Activated T-cell treated with anti-CD3 and anti-CD28 coated beads for 24 hours (primary cell): ENCODE data around the gene ARHGAP31.
"Not testable (repeated sequence)": the region's sequence is repeated elsewhere in the genome, so short reads cannot be mapped to it uniquely, and the experiment has no call there.

Experiments used
- DNase-seq: peaks from one replicate; pipeline ENCODE4 v3.0.0-alpha.2; 2020; ENCODE audit warnings: low read depth

Gene ARHGAP31

DNA sequence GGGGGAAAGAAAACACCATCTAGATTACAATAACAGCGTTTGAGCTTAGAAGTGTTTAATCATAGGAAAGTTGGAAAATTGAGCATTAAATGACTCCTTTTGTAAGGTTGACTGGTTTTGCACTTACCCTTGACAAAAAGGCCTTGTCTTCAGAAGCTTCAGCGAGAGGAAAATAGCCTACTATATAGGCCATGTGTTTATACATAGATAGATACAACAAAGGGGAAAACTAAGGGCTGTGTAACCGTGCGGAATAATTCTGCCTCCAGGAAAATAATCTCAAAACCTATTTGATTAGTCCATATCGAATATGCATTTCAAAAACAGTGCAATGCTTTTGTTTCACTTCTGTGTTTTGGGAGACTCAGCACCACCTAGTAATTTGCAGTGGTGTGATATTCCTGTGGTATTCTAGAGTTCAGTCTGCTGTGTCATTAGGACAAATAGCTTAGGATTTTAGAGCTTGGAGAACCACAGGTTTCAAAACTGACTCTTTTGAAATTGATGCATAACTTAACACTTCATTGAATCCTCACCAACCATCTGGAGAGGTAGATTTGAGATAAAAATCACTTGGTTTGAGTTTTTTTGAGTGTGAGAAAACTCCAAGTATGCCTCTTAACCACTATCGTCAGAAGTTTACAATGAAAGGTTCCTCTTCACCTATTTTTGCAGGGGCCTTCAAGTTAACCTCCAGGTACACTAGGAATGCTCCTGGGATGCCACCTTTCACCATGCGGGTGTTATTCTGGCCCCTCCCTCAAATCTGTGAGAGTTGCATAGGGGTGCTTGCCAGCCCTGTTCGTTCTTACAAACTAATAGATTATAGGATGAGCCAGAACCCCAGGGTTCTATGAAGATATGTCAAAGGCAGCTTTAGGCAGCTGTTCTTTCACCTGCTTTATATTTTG, 1.9 kb downstream of the ARHGAP31 start:
- DNase-seq = no peak

GRCh38 chr3:119296727-119297122, 2.5 kb downstream of the ARHGAP31 start:
- DNase-seq = no peak

DNA sequence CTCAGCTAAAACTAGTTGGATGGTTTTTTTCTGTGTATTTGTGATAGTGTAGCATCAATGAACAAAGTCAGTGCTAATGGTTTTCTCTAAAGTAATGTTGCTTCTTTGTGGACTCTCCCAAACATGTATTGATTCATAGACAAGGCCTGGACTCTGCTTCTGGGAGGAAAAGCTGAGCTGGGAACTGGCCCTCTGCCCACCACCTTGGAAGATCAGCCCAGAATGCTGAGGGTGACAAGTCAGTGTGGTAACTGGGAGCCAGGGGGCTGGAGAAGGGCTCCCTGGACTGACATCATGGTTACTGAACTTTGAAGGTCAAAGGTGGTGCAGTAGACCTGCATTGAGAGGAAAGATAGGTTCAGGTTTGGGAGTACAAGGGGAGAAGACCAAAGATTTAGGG, 3.0 kb downstream of the ARHGAP31 start:
- DNase-seq = no peak

DNA sequence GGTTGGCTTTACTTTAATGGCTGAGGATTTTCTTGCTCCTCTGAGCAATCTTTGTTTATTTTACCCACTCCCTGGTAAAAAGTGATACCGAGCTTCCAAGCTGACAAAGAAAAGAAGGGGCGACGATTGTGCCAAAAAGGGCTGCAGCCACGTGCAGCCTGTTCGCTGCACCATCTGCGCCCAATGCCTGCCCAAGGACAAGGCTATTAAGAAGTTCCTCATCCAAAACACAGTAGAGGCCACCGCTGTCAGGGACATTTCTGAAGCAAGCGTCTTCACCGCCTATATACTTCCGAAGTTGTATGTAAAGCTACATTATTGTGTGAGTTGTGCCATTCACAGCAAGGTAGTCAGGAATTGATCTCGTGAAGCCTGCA, 4.4 kb downstream of the ARHGAP31 start:
- no peak for DNase-seq

DNA sequence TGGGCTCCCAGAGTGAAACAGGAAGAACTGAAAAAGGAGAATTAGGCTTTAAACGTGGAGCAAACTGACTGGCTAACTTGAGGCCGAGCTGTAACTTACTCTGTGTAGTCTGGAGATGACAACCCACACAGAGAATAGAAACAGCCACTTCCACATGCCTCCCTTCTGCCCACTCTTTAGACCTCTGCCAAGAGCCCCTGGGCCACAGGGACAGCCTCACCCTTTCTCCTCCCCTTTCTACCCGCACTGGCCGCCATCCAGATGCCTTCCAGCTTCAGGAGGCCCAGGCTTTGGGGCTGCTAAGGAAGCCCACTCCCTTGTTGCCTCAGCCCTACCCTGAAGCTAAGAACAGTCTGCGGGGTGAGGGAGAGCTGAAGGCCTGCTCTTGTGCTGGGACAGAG, 6.8 kb downstream of the ARHGAP31 start:
- no peak for DNase-seq

GRCh38 chr3:119301662-119302061, 7.5 kb downstream of the ARHGAP31 start:
- no peak for DNase-seq

- DNase-seq = no peak
Measured at GRCh38 chr3:119302697-119303551, 8.7 kb downstream of the ARHGAP31 start.

- no peak for DNase-seq
Measured at GRCh38 chr3:119304201-119304713, 10.1 kb downstream of the ARHGAP31 start.

DNA sequence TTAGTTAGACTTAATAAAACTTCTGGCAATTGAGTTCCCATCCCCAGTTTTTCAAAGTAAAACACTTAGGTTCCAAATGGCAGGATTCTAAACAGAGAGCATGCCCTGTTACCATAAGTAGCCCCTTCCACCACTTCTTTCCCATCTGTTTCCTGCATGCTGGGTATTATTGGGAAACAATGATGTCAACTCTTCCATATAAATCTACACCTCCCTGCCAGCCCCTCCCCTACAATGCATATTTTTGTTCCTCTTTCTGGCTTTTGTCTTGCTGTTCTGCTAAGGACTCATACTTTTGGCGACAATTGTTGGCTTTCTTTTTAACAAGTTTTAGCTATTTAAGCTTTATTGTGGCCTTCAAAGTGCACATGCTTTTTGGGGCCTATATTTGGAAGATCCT, 11.1 kb downstream of the ARHGAP31 start:
- DNase-seq = no peak

DNA sequence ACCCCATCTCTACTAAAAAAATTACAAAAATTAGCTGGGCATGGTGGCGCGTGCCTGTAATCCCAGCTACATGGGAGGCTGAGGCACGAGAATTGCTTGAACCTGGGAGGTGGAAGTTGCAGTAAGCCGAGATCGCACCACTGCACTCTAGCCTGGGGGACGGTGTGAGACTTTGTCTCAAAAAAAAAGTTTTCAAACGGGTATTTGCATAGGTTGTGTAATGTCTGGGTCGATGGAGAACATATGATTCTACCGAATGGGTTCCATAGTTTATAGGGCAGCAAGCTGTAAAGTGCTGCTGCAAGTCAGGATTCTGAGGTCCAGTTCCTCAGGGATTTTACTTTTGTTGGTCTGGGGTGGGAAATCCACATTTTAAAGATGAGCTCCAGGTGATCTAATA, 12.2 kb downstream of the ARHGAP31 start:
- DNase-seq = not testable (repeated sequence)

- no peak for DNase-seq
Measured at GRCh38 chr3:119308355-119308754, 14.2 kb downstream of the ARHGAP31 start.

DNA sequence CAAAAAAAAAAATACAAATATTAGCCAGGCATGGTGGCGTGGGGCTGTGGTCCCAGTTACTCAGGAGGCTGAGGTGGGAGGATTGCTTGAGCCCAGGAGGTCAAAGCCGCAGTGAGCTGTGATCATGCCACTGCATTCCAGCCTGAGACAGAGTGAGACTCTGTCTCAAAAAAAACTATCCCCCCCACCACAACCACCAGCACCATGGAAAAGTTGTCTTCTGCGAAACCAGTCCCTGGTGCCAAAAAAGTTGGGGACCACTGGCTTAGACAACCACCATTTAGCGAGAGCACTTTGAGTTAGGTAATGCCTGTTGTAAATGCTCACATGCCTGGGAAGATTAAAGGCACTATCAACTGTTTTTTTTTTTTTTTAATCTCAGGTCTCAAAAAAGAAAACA, 15.4 kb downstream of the ARHGAP31 start:
- DNase-seq = no peak

DNA sequence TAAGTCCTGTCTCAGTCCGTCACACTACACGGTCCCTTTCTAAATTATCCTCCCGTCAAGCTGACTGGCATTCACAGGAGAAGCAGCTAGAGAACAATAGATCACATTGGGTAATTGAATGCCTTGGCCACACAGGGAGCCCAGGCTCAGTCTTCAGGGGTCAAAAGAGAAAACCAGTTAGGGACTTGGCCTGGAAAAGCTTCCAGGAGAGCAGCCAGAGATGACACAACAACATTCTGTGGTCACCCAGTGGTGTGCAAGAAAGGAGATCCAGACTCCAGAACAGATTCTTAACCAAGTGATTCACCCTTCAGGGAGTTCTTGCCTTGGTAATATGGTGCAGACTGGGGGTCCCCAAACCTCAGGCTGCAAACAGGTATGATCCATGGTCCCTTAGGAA, 15.9 kb downstream of the ARHGAP31 start:
- no peak for DNase-seq

- DNase-seq = no peak
Measured at GRCh38 chr3:119311081-119311925, 17.1 kb downstream of the ARHGAP31 start.

DNA sequence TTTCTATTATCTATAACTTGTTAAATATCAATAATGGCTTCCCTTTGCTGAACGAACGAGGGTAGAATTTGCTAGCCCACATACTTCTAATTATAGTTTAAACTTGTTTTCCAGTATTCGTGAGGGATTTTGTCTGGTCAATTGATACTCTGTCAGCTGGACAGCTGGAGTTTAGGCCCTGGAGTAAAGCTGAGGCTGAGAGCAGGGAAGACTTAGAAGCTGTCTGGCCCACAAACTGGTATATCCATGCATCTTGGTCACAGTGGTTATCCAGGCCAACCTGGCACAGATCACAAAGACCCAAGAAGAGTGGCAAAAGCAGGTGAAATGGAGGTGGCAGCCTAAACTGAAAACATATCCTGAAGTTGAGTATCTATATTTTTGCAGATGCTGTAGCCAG, 19.3 kb downstream of the ARHGAP31 start:
- no peak for DNase-seq

GRCh38 chr3:119314821-119315220, 20.6 kb downstream of the ARHGAP31 start:
- DNase-seq = no peak

DNA sequence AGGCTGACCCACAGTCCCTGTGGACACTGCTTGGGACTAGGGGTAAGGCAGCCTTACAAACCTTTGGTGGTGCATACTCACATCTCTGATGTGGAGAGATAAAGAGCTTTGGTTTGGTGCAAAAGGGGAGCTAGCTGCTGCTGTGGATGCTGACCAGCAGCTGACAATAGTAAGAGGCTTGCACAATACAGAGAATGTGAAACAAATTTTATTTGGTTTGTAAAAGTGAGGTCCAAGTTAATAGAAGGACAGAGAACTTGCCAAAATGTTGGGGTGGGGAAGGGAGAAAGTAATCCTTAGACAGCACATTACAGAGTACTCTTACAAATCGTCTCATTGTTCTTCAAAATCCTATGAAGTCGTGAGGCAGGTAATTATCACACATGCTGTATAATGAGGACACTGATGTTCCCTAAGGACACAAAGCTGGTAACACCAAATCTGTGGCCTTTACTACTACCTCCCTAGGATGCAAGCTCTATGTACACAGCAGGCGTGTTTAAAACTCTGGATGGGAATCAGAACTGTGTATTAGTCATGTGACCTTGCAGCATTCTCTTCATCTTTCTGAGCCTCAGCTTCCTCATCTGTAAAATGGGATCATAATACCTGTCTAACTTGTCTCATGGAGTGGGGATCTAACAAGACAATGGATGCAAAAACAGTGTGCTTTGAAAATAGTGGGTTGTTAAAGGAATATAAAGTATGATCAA, 21.6 kb downstream of the ARHGAP31 start:
- DNase-seq = no peak

DNA sequence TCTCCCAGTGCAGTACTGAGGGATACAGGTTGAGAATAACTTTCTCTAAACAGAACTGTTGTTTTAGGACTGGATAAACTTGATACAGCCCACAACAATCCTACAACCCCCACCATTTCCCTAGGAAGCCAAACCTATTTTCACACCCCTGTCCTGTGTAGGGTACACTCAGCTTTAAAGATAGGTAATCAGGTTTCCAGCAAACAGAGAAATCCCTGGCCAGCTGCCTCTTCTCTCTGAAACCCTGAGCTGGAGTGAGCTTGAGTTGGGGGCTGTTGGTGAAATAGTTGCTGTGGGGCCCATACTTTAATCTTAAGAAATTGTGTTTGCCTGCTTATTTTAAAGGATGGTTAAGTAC, 22.1 kb downstream of the ARHGAP31 start:
- DNase-seq = no peak

DNA sequence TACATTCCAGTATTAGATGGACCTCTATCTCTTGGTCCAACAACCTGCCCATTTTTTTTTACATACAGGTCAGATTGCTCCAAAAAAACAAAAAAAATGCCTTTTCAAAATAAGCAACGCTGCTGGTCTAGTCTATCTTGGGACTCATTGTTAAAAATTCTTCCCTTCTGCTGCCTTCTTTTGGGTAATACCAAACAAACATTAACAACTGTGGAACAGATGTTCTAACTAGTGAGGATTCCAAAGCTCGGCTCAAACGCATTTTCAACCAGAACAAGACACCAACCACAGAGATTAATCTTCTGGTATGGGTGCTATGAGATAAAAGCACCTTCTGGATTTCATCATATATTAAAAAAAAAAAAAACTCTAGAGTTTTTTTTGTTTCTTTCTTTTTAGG, 24.7 kb downstream of the ARHGAP31 start:
- no peak for DNase-seq

GRCh38 chr3:119319311-119319710, 25.1 kb downstream of the ARHGAP31 start:
- no peak for DNase-seq

DNA sequence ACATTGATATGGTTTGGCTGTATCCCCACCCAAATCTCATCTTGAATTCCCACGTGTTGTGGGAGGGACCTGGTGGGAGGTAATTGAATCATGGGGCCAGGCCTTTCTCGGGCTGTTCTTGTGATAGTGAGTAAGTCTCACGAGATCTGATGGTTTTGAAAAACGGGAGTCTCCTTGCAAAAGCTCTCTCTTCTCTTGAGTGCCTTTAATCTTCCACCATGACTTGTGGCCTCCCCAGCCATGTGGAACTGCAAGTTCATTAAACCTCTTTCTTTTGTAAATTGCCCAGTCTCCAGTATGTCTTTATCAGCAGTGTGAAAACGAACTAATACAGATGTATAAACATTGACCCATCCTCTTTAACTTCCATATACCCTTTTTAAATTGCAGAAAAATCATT, 26.6 kb downstream of the ARHGAP31 start:
- not testable (repeated sequence) for DNase-seq
